Measurements from ENCODE around the gene CFAP107.
"Not testable (repeated sequence)": the region's sequence is repeated elsewhere in the genome, so short reads cannot be mapped to it uniquely, and the experiment has no call there.

Gene CFAP107, protein sequence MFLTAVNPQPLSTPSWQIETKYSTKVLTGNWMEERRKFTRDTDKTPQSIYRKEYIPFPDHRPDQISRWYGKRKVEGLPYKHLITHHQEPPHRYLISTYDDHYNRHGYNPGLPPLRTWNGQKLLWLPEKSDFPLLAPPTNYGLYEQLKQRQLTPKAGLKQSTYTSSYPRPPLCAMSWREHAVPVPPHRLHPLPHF

DNA sequence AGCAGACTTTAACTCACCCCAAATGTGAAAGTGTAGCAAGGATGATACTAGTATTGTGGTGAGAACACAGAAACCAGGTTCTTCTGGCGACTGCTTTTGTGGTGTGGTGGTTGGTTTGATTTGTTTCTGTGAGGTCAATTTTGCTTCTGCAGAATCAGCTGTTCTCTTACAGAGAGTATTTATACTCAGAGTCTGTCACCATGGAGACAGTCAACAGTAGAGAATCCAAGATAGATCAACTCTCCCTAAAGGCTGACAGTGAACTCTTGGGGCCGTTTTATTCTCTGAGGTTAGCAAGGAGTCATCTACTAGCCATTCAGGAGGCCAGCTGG is at the start of gene CFAP107:
CFAP107 (plus strand) TSS at position 209 of the 332 bp plus-strand sequence. CDS start 231 bp downstream, outside the sequence.
- DNase-seq (ENCODE audit: low read depth in 2 of 2): no peak

DNA sequence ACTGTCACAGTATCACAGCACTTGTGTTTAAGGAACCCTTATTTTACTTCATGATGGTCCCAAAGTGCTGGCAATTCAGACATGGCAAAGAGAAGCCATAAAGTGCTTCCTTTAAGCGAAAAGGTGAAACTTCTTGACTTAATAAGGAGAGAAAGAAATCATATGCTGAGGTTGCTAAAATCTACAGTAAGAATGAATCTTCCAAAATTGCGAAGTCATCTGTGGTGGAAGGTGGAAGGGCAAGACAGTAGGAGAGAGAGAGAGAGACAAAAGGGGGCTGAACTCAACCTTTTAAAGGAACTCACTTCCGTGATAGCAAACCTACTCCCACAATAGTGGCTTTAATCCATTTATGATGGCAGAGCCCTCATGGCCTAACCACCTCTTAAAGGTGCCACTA is 49.3 kb upstream of the CFAP107 start:
- no peak for DNase-seq (ENCODE audit: low read depth in 2 of 2)

DNA sequence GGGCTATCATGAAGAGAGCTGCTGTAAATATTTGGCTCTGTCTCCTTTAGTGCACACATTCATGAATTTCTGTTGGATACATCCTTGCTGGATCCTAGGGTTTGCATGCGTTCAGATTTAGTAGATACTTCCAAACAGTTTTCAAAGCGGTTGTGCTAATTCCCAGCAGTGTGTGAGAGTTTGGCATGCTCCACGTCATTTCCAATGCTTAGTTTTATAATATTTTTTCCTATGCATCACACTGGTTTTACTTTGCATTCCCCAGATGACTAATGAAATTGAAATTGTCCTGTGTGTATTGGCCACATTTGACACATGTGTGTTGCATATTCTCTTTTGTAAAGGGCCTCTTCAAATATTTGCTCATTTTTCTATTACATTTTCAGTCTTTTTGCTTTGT is 48.6 kb upstream of the CFAP107 start:
- no peak for DNase-seq (ENCODE audit: low read depth in 2 of 2)

DNA sequence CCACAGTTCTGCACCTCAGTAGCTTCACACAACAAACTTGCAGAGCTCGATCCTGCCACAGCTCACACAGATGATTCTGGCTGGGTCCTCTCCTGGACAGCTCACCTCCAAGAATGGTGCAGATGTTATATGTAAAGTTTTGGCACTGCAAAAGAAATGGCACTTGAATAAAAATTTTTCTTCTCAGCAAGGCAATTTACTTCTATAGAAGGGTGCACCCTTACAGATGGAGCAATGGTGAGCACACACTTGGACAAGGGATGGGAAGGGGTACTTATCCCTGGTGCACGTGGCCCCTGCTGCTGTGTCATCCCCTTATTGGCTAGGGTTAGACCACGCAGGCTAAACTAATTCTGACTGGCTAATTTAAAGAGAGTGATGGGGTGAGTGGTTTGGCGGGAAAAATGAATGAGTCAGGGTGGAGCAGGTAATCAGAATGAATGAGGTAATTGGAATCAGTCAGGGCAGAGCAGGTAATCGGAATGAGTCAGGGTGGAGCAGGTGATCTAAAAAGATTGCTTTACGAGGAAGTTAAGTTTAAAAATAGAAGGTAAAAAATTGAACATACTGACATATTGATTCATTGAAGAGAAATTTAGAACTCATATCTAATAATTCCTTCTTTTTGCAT is 42.1 kb upstream of the CFAP107 start:
- no peak for DNase-seq (ENCODE audit: low read depth in 2 of 2)

DNA sequence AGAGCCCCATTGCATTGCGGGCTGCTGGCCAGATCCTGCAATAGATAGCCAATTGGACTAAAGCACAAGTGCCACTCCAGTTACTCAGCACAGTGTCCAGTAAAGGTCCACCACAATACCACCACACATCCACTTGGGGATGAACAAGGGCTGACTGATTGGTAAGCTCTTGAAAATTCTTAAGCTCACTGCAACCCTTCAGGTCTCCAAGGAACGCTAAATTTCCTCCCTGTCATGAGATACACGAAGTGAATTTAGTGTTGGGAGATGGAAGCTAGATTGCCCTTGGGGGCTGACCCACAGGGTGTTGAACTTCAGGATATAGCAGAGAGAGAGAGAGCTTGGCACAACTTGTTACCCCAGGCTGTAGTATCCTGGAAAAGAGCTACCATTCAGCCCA is 39.9 kb upstream of the CFAP107 start:
- no peak for DNase-seq (ENCODE audit: low read depth in 2 of 2)

DNA sequence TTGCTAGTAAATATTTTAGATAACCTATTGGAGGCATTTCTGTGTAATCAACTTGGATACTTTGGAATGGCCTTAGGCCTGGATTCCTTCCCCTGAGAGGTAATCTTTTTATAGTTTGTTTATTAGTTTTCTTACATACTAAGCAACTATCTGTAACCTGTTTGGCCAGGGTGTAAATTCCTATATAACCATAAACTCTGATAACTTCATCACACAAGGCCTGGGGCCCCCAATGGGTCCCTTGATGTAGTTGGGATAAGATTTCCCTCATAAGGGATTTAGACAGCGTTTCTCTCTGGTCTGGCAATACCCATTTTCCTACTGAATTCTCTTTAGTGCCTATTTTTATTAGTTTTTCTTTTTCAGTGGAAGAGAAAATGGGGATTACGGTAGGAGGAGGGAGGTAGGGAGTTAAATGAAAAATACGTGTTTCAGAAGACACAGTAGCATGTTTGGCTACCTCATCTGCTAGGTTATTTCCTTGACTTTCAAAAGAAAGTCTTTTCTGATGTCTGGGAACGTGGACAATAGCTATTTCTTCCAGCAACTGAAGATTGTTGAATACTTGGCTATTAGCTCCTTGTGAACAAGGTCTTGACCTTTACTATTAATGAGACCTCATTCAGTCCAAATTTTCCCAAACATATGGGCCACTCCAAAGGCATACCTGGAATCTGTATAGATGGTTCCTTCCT is 37.5 kb upstream of the CFAP107 start:
- DNase-seq (ENCODE audit: low read depth in 2 of 2): no peak

DNA sequence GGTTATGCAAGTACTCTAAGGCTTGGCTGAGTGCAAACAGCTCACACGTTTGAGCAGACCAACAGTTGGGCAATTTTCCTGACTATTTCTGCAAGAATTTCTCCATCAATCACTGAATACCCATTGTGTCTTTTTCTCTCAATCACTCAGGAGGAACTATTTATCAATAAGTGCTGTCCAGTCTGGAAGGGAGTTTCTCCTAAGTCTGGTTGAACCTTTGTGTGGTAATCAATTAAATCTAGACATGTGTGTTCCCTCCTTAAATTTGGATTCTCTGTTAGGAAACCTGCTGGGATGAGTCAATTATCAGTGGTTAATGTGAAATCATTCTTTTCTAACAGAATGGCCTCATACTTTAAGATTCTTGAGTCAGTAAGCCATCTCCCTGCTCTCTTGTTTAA is 36.9 kb upstream of the CFAP107 start:
- no peak for DNase-seq (ENCODE audit: low read depth in 2 of 2)

DNA sequence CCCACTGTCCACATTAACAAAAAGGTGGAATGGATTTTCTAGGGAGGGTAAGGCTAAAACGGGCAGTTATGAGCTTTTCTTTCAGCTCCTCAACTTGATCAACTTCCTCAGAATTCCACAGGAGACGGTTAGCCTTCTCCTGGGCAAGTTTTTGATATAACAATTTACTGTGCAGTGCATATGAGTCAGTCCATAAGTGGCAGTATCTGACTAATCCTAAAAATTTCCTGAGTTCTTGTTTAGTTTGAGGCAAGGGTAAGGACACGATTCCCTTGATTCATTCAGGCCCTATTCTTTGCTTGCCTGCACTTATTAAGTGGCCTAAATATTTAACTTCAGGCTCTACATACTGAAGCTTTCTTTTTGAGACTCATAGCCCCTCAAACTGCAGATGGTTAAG is 36.3 kb upstream of the CFAP107 start:
- no peak for DNase-seq (ENCODE audit: low read depth in 2 of 2)

DNA sequence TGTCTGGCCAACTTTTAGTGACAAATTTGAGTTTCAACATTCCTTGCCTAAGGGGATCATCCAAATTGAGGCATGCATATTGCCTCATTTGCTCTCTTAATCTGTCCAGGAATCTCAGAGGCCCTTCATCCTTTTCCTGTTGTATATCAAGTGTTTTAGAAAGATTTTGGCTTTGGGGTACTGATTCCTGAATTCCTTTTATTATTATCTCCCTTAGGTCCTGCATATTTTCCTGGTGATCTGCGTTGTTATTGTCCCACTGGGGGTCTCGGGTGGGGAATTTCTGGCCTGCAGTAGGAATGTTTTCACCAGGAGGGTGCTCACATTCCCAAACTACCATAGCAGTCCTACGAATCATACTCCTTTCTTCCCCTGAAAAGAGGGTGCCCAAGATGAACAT is 34.5 kb upstream of the CFAP107 start:
- DNase-seq (ENCODE audit: low read depth in 2 of 2): no peak

DNA sequence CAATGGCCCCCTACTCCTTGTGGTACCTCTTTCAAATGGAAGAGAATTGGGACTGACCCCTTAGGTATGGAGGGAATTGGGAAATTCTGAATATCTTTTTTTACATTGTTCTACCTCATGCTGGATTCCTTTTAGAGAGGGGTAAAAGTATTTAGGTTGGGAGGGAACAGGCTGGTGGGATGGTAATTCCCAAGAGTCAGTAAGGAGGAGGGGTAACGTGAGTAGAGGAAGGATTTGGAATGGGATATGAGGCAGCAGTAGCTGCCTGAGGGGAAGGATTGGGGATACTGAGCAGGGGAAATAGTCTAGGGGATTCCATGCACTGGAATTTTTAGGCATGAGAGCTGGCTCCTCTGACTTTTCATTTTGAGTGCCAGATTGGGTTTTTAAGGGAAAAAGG is 33.9 kb upstream of the CFAP107 start:
- no peak for DNase-seq (ENCODE audit: low read depth in 2 of 2)

DNA sequence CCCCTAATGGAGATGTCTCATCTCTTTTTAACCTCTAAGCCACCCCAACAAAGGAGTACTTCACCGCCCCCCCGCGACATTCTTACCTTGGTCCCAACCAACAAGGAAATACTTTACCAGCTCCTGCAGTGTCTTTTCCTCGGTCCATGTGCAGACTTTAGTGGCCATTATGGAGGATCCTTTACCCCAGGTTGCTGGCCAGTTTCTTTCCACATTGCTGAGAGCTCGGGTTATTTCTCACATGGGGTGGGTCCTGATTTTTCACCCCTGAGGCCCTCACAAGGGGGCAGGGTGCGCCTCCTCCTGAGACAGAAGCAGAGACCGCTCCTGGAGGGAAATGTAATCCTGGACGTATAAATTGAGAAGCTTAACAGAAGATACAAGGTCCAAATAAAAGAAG is 33.1 kb upstream of the CFAP107 start:
- no peak for DNase-seq (ENCODE audit: low read depth in 2 of 2)

DNA sequence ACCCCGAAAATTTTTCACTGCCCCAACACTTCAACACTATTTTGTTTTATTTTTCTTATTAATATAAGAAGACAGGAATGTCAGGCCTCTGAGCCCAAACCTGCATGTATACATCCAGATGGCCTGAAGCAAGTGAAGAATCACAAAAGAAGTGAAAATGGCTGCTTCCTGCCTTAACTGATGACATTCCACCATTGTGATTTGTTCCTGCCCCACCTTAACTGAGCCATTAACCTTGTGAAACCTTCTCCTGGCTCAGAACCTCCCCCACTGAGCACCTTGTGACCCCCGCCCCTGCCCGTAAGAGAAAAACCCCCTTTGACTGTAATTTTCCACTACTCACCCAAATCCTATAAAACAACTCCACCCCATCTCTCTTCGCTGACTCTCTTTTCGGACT is 32.3 kb upstream of the CFAP107 start:
- not testable (repeated sequence) for DNase-seq (ENCODE audit: low read depth in 2 of 2)

DNA sequence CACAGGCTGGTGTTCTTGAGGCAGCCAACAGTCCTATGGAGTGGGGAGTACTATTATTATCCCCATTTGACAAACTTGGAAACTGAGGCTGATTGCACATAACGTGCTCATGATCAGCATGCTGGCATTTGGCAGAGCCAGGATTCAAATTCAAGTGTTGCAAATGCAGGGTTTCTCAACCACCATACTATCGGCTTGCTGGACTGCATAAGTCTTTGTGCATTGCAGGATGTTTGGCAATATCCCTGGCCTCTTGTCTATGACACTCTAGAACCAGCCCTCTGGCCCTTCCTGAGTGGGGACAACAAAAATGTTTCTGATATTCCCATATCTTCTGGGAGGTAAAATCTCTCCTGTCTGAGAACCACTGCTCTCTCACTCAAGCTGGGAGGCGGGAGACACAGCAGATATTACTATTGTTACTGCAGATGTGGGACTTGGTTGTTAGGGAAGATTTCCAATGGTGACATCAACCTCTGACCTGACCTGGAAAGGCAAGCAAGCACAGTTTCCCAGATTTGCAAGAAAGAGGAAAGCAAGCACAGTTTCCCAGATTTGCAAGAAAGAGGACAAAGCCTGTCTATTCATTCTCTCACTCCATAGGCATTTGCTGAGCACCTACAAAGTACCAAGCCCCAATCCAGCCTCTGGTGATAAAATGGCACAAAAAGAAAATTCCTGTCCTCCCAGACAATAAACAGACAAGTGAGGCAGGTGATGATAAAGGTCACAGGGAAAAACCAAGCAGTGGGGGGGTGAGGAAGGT is 31.1 kb upstream of the CFAP107 start:
- DNase-seq (ENCODE audit: low read depth in 2 of 2): no peak

DNA sequence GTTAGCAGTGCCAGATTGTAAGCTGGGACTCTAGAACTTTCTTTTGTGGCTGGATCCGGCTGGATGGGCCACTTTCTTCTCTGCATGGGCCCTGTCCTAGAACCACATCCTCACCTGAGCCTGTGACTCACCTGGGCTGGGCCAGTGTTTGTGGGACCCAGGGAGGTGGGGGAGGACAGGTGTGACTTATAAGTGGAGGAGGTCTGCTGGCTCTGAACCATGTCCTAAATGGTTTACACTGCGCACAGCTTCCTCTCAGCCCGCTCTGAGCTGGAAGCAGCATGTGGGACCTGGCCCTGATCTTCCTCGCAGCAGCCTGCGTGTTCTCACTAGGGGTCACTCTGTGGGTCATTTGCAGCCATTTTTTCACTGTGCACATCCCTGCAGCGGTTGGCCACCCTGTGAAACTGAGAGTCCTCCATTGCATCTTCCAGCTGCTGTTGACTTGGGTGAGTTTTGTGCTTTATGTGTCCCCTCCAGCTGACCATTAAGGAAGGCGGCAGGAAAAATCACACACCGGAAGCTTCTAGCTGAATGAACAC is 30.0 kb upstream of the CFAP107 start, which contains the start of gene AADACL3:
AADACL3 (plus strand) TSS at position 215 of the 542 bp plus-strand sequence; CDS start at position 282, 67 bp downstream.
- DNase-seq (ENCODE audit: low read depth in 2 of 2): no peak

DNA sequence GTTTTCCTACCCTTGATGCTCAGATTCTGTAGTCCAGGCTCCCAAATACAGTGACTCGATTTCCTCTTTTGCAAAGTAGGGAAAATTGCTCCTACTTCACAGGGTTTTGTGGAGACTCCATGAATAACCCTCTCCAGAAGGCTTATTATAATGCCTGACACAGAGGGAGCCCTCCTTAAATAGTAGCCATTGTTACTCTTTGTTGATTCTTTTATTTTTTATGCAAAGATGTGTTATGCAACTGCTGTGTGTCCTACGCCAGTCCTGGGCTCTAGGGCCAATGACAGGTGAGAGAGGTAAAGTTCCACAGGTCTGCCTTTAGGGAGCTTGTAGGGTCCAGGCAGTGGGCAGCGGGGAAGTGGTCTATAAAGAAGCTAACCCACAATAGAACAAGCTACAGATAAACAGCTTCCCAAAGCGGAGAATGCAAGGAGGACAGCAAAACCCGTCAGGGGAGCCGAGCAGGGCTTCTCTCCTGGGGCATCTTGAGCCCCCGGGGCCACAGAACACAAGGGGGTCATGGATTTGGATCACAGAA is 28.6 kb upstream of the CFAP107 start:
- DNase-seq (ENCODE audit: low read depth in 2 of 2): no peak

DNA sequence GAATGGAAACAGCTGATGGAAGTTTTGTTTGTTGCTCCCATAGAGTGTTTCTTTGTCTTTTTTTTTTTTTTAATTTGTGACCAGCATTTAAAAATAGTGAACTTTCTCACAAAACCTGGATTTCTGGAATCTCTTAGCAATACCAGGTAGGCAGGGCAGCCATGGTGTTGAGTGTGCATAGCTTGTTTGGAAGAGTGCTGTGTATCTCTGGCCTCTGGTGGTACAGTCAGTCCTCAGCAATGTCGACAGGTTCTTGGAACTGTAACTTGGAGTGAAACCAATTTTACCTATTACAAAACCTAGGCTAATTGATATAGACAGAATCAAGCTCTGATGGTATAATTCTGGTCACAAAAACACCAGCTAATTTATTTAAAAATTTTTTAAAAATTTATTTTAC is 23.4 kb upstream of the CFAP107 start:
- no peak for DNase-seq (ENCODE audit: low read depth in 2 of 2)

DNA sequence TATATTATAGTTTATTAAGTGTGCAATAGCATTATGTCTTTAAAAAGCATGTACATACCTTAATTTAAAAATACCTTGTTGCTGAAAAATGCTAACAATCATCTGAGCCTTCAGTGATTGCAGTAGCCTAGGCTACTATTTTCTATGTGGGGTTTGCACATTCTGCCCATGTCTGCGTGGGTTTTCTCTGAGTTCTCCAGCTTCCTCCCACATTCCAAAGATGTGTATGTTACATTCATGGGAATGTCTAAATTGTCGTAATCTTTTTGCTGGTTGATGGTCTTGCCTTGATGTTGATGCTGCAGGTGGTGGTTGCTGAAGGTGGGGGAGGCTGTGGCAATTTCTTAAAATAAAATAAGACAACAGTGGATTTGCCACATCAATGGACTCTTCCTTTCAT is 17.6 kb upstream of the CFAP107 start:
- no peak for DNase-seq (ENCODE audit: low read depth in 2 of 2)

DNA sequence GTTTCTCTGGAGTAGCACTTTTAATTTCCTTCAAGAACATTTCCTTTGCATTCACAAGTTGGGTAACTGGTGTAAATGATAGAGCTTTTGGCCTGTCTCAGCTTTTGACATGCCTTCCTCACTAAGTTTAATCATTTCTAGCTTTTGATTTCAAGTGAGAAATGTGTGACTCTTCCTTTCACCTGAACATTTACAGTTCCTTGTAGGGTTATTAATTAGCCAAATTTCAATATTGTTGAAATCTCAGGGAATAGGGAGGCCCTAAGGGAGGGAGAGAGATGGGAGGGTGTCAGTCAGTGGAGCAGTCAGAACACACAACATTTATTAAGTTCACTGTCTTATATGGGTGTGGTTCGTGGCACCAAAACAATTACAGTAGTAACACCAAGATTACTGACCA is 15.8 kb upstream of the CFAP107 start:
- DNase-seq (ENCODE audit: low read depth in 2 of 2): no peak

DNA sequence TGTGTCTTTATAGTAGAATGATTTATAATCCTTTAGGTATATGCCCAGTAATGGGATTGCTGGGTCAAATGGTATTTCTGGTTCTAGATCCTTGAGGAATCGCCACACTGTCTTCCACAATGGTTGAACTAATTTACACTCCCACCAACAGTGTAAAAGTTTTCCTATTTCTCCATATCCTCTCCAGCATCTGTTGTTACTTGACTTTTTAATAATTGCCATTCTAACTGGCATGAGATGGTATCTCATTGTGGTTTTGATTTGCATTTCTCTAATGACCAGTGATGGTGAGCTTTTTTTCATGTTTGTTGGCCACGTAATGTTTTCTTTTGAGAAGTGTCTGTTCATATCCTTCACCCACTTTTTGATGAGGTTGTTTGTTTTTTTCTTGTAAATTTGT is 14.9 kb upstream of the CFAP107 start:
- not testable (repeated sequence) for DNase-seq (ENCODE audit: low read depth in 2 of 2)

DNA sequence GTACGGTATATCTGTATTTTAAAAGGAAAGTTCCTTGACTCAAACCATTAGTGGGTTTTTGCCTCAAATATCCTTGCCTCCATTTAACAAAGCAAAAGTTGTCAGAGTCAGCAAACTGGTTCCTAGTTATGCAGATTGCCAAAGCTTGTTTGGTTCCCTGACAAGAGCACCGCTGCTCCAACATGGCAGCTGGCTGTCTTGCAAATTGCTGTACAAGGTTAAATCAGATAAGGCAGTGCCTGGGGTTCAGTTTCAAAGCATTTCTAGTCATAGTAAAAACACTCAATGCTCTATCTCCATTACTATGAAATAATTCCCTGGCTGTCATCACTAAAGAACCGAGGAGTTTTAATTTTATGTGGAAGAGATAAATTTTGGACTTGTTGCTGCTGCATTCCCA is 11.3 kb upstream of the CFAP107 start:
- DNase-seq (ENCODE audit: low read depth in 2 of 2): no peak

DNA sequence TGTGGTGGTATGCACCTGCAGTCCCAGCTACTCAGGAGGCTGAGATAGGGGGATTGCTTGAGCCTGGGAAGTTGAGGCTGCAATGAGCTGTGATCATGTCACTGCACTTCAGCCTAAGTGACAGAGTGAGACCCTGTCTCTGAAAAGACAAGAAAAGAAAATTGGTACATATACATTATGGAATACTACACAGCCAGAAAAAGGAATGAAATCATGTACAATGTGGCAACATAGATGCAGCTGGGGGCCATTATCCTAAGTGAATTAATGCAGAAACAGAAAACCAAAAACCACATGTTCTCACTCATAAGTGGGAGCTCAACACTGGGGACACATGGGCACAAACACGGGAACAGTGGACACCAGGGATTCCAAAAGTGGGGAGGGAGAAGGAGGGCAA is 7.1 kb upstream of the CFAP107 start:
- no peak for DNase-seq (ENCODE audit: low read depth in 2 of 2)

DNA sequence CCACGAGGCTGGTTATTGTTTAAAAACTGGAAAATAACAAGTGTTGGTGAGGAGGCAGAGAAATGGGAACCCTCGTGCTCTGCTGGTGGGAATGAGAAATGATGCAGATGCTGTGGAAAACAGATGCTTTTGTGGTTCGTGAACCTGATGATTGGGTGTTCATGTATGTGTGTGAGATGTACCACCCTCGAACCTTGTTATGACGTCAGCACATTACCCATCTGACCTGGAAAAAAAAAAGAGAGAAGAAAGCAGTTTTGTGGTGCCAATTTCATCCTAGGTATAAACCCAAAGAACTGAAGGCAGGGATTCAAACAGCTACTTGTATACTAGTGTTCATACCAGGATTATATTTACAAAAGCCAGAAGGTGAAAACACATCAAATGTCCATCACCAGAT is 6.4 kb upstream of the CFAP107 start:
- no peak for DNase-seq (ENCODE audit: low read depth in 2 of 2)

Data from stimulated activated CD4-positive, alpha-beta T cell treated with anti-CD3 and anti-CD28 coated beads, Interleukin-4, amount 100 ng/mL, for 48 hours (primary cell).